Measurements from ENCODE around the gene NEU2.

GRCh38 chr2:233055362-233055761 is 22.9 kb downstream of the NEU2 start:
- TF ChIP-seq POLR2A (IDR thresholded peaks at IDR 0.05; ENCODE audit: extremely low read depth, insufficient read length) (no peak), CTCF (IDR thresholded peaks at IDR 0.05; ENCODE audit: low read depth, low read length) (no peak), MYC (IDR thresholded peaks at IDR 0.05; ENCODE audit: low read depth, low read length) (no peak), MAX (IDR thresholded peaks at IDR 0.05; ENCODE audit: low read depth, low read length) (no peak)

Data from NB4 (cell line).